HAP-1 (cell line): Measurements from ENCODE around the gene RORC.
"Not testable (repeated sequence)": the region's sequence is repeated elsewhere in the genome, so short reads cannot be mapped to it uniquely, and the experiment has no call there.

Experiments used
- DNase-seq, 2 experiments: peaks; one replicate each; pipeline ENCODE4 v3.0.0-alpha.2; 2016 to 2020; ENCODE audit warnings: low spot score in 2 of 2
- H3K27me3 ChIP-seq: fragments of 250-450 bp; sonication (Bioruptor Pico); 2 replicates; pipeline ENCODE4 v1.5.1; 2020; ENCODE audit warnings: low read depth, mild to moderate bottlenecking, moderate library complexity
- H3K36me3 ChIP-seq: fragments of 250-450 bp; sonication (Bioruptor Pico); replicated peaks from 2 replicates; pipeline ENCODE4 v1.5.1; 2020; ENCODE audit warnings: mild to moderate bottlenecking
- H3K4me1 ChIP-seq: fragments of 250-450 bp; sonication (Bioruptor Pico); 2 replicates; pipeline ENCODE4 v1.5.1; 2020; ENCODE audit warnings: mild to moderate bottlenecking
- H3K4me3 ChIP-seq: fragments of 250-450 bp; sonication (Bioruptor Pico); 2 replicates; pipeline ENCODE4 v1.5.1; 2020; ENCODE audit warnings: mild to moderate bottlenecking, moderate library complexity
- H3K9me3 ChIP-seq: fragments of 250-450 bp; sonication (Bioruptor Pico); 2 replicates; pipeline ENCODE4 v1.5.1; 2020; ENCODE audit warnings: mild to moderate bottlenecking, moderate library complexity
- in situ Hi-C: fragments of 300-500 bp; cut with MboI; formaldehyde crosslinking; loops from 3 replicates; pipeline ENCODE4 v1.14.3; 2020; ENCODE audit warnings: low sequenced_read_pairs, inconsistent platforms, mixed read lengths

Gene RORC

GRCh38 chr1:151801846-151802245 lies 29.8 kb downstream of the RORC start:
- Histone ChIP-seq H3K36me3 (no peaks in the 10 kb centered on the region), H3K27me3 (peaks cover 23% of the 10 kb centered on the region; the same call in 1 of the 2 replicates), H3K4me1 (no peaks in the 10 kb centered on the region), H3K9me3 (no peaks in the 10 kb centered on the region), H3K4me3 (no peak overlapping the region)
- in situ Hi-C loops: loop anchor here (10.0 kb wide), 1 partner anchor 63 kb away; no protein-coding TSS in a partner anchor
- no peak for DNase-seq

- H3K36me3 ChIP-seq: no peaks in the 10 kb centered on the region
- no peak for DNase-seq
- peaks cover 23% of the 10 kb centered on the region; the same call in 1 of the 2 replicates for H3K27me3 ChIP-seq
- no peaks in the 10 kb centered on the region for H3K4me1 ChIP-seq
- H3K9me3 ChIP-seq: no peaks in the 10 kb centered on the region
- in situ Hi-C loops: loop anchor here (10.0 kb wide), 1 partner anchor 63 kb away; no protein-coding TSS in a partner anchor
- H3K4me3 ChIP-seq: no peak overlapping the region
Measured at GRCh38 chr1:151801310-151801820, 30.2 kb downstream of the RORC start.

- in situ Hi-C loops: loop anchor here (10.0 kb wide), 1 partner anchor 64 kb away; no protein-coding TSS in a partner anchor
- Histone ChIP-seq H3K9me3 (no peaks in the 10 kb centered on the region), H3K36me3 (no peaks in the 10 kb centered on the region), H3K4me1 (no peaks in the 10 kb centered on the region), H3K27me3 (peaks cover 23% of the 10 kb centered on the region; the same call in 1 of the 2 replicates), H3K4me3 (no peak overlapping the region)
- DNase-seq: no peak
Measured at GRCh38 chr1:151800830-151801229, 30.8 kb downstream of the RORC start.

DNA sequence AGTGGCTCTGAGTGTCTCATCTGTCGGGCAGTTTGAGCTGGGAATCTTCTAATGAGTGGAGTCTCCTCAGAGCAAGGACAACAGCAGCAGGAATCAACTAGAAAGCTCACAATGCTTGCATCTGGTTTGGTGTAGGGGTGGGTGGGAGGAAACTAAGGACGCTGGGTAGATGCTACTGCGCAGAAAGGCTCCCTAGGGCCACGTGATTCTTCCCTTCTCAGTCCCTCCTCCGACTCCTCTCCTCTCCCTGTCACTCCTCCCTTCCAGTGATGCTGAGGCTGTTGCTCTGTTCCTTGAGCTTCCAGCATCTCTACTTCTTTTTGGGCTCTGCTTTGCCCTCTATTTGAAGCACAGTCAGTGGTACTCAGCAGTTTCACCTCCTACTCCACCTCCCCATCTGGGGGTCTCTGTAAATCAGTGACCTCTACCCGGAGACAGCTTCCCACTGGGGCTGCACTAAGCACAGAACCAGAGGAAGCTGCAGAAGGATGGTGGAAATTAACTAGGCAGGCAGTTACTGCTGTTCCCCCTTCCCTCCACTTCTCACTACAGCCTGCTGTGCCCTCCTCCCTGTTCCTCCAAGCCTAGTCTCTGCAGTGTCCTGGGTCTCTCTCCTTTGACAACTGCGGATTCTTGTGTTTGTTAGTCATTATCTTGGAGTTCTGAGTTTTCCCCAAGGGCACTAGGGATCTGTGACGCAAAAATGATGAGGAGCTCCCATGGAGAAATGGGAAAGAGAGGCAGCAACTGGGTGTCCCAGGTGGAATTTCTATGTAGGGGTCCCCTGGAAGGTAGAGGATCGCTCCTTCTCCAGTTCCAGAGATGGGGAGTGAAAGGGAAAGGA lies 32.2 kb downstream of the RORC start:
- Histone ChIP-seq H3K4me1 (no peaks in the 10 kb centered on the region), H3K36me3 (no peaks in the 10 kb centered on the region), H3K27me3 (peaks cover 16% of the 10 kb centered on the region; the same call in 1 of the 2 replicates), H3K4me3 (no peak overlapping the region), H3K9me3 (no peaks in the 10 kb centered on the region)
- no peak for DNase-seq
- in situ Hi-C loops: loop anchor here (10.0 kb wide), 1 partner anchor 65 kb away; no protein-coding TSS in a partner anchor

GRCh38 chr1:151798571-151798970 lies 33.0 kb downstream of the RORC start:
- peaks cover 13% of the 10 kb centered on the region; the same call in 1 of the 2 replicates for H3K27me3 ChIP-seq

DNA sequence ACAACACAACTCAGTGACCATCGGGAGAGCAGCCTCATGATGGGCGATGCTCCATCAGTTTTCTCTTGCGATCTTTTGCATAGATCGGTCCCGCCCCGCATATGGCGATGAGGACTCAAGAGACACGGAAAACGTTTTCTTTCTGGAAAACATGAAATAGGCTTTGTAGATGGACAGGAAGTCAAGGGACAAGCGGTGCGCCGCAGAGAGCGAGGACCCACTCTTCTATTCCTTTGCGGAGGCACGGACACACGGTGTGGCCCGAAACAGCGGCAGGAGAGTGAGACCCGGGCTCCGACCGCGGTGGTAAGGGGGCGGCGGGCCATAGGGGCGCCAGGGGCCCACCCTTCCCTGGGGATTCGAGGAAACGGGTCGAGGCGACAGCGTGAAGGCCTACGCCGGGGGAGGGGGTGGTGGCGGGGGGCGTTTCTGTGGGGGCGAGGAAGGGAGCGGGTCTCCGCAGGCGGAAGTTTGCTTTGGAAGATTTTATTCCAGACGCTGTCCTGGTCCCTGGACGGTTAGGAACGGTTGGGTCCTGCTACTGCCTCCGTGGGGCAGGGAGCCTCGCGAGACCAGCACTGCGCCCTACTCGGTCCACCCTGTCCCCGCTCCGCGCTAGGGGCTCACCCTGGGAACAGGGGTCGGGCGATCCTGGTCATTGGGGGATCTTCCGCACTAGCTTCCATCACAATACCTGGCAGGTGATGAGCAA lies 40.5 kb downstream of the RORC start:
- no peaks in the 10 kb centered on the region for H3K9me3 ChIP-seq
- no peaks in the 10 kb centered on the region for H3K27me3 ChIP-seq
- H3K4me1 ChIP-seq: peaks cover 16% of the 10 kb centered on the region
- peak in 1 of 2 experiments; percentile 62 for DNase-seq
- H3K36me3 ChIP-seq: no peaks in the 10 kb centered on the region
- peak overlapping the region; percentile 66 for H3K4me3 ChIP-seq
- in situ Hi-C loops: no loop called here

More at GRCh38 chr1:151798571-151798970, 33.0 kb downstream of the RORC start:
- no peaks in the 10 kb centered on the region for H3K9me3 ChIP-seq
- in situ Hi-C loops: no loop called here
- no peak overlapping the region for H3K4me3 ChIP-seq
- no peaks in the 10 kb centered on the region for H3K36me3 ChIP-seq
- no peak for DNase-seq
- H3K4me1 ChIP-seq: no peaks in the 10 kb centered on the region

GRCh38 chr1:151790071-151790939 lies 41.3 kb downstream of the RORC start, which contains the start of gene TDRKH:
TSS of gene TDRKH (minus strand) at chr1:151790500. CDS start at chr1:151783022, 7,478 bp downstream.
- peaks cover 16% of the 10 kb centered on the region for H3K4me1 ChIP-seq
- H3K4me3 ChIP-seq: peak within 1 kb of the TSS; percentile 66
- in situ Hi-C loops: no loop called here
- H3K36me3 ChIP-seq: no peaks in the 10 kb centered on the region
- H3K9me3 ChIP-seq: no peaks in the 10 kb centered on the region
- no peaks in the 10 kb centered on the region for H3K27me3 ChIP-seq
- DNase-seq: peak; percentile 99

DNA sequence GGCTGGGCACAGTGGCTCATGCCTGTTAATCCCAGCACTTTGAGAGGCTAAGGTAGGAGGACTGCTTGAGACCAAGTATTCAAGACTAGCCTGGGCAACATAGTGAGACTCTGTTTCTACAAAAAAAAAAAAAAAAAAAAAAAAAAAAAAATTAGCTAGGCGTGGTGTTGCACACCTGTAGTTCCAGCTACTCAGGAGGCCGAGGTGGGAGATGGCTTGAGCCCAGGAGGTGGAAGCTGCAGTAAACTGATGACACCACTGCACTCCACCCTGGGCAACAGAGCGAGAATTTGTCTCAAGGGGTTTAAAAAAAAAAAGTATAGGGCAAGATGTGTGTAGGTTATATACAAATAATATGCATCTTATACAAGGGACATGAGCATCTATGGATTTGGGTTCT lies 43.9 kb downstream of the RORC start:
- in situ Hi-C loops: no loop called here
- H3K9me3 ChIP-seq: no peaks in the 10 kb centered on the region
- H3K4me3 ChIP-seq: no peak overlapping the region
- peaks cover 16% of the 10 kb centered on the region for H3K4me1 ChIP-seq
- no peaks in the 10 kb centered on the region for H3K36me3 ChIP-seq
- H3K27me3 ChIP-seq: no peaks in the 10 kb centered on the region
- no peak for DNase-seq

- H3K27me3 ChIP-seq: no peaks in the 10 kb centered on the region
- in situ Hi-C loops: no loop called here
Measured at GRCh38 chr1:151783796-151784195, 47.8 kb downstream of the RORC start.

GRCh38 chr1:151782741-151783140 lies 48.9 kb downstream of the RORC start:
- Histone ChIP-seq H3K4me1 (no peaks in the 10 kb centered on the region), H3K36me3 (peaks cover 5% of the 10 kb centered on the region; the same call in 1 of the 2 replicates), H3K27me3 (no peaks in the 10 kb centered on the region), H3K4me3 (no peak overlapping the region), H3K9me3 (no peaks in the 10 kb centered on the region)
- no peak for DNase-seq
- in situ Hi-C loops: no loop called here

More at GRCh38 chr1:151783796-151784195, 47.8 kb downstream of the RORC start:
- Histone ChIP-seq H3K4me1 (no peaks in the 10 kb centered on the region), H3K36me3 (no peaks in the 10 kb centered on the region), H3K4me3 (no peak overlapping the region), H3K9me3 (no peaks in the 10 kb centered on the region)
- no peak for DNase-seq

DNA sequence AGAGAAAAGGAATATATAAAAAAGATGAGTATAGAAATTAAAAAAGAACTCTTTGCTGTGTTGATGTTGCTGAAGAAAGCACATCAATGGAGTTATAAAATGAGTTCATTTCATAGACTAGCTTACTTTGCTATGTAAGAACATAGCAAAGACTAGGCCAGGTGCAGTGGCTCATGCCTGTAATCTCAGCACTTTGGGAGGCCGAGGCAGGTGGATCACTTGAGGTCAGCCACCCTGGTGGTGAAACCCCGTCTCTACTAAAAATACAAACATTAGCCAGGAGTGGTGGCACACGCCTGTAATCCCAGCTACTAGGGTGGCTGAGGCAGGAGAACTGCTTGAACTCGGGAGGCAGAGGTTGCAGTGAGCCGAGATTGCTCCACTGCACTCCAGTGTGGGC lies 49.6 kb downstream of the RORC start:
- DNase-seq, H3K9me3 ChIP-seq, H3K4me1 ChIP-seq, in situ Hi-C loops, H3K36me3 ChIP-seq, H3K4me3 ChIP-seq, H3K27me3 ChIP-seq: not testable (repeated sequence)

GRCh38 chr1:151780736-151781135 lies 50.9 kb downstream of the RORC start:
- H3K9me3 ChIP-seq, H3K4me3 ChIP-seq, H3K36me3 ChIP-seq, in situ Hi-C loops, DNase-seq, H3K4me1 ChIP-seq, H3K27me3 ChIP-seq: not testable (repeated sequence)

GRCh38 chr1:151779852-151780251 lies 51.8 kb downstream of the RORC start:
- in situ Hi-C loops: no loop called here
- Histone ChIP-seq H3K27me3 (no peaks in the 10 kb centered on the region), H3K4me3 (no peak overlapping the region), H3K4me1 (no peaks in the 10 kb centered on the region), H3K9me3 (no peaks in the 10 kb centered on the region), H3K36me3 (peaks cover 5% of the 10 kb centered on the region; the same call in 1 of the 2 replicates)
- no peak for DNase-seq
